WTC11 (cell line): ENCODE measurements around the gene ADCY10. TPM values are rescaled to one million over a fixed set of nuclear protein-coding genes. Genes with fewer than 3 reads are reported as not detected.

ENCODE experiments used
- ATAC-seq: fragments of 200-7000 bp; cut with Tn5 transposase; 2 replicates; pipeline ENCODE4 v1.10.0; 2021; ENCODE audit warnings: mild to moderate bottlenecking, moderate library complexity
- CTCF ChIA-PET: fragments of 300-600 bp; sonication (Branson Sonifier 250); formaldehyde crosslinking; loops from one replicate; lab custom pipeline; 2021; ENCODE audit warnings: antibody characterized with exemption; lab: Charles Lee
- POLR2A ChIA-PET: fragments of 350-600 bp; sonication (Branson Sonifier 250); formaldehyde crosslinking; loops from one replicate; lab custom pipeline; 2021; ENCODE audit warnings: antibody characterized with exemption; lab: Charles Lee
- DNase-seq: peaks from one replicate; pipeline ENCODE4 v3.0.0; 2021; ENCODE audit warnings: low spot score
- H3K27ac Mint-ChIP-seq: 2 replicates; pipeline ENCODE4 v1.8.0; 2021; ENCODE audit warnings: mixed read lengths
- H3K27me3 Mint-ChIP-seq: 2 replicates; pipeline ENCODE4 v1.8.0; 2021; ENCODE audit warnings: low read depth, mild to moderate bottlenecking, moderate library complexity, mixed read lengths
- H3K36me3 Mint-ChIP-seq: 2 replicates; pipeline ENCODE4 v1.8.0; 2021; ENCODE audit warnings: mixed read lengths
- H3K4me1 Mint-ChIP-seq: 2 replicates; pipeline ENCODE4 v1.8.0; 2022; ENCODE audit warnings: mixed read lengths
- H3K4me3 Mint-ChIP-seq: 2 replicates; pipeline ENCODE4 v1.8.0; 2021; ENCODE audit warnings: mild to moderate bottlenecking, moderate library complexity, mixed read lengths
- H3K9me3 Mint-ChIP-seq: 2 replicates; pipeline ENCODE4 v1.8.0; 2021; ENCODE audit warnings: mixed read lengths
- ETV6 ChIP-seq: sonication (generic); formaldehyde crosslinking; IDR thresholded peaks from 2 replicates; pipeline ENCODE4 v1.8.1; 2022; ENCODE audit warnings: mild to moderate bottlenecking, missing genetic modification reagents
- FOXK1 ChIP-seq: sonication (generic); formaldehyde crosslinking; IDR thresholded peaks from 2 replicates; pipeline ENCODE4 v1.8.0; 2022; ENCODE audit warnings: mild to moderate bottlenecking, moderate library complexity, missing genetic modification reagents
- GABPB1 ChIP-seq: sonication (generic); formaldehyde crosslinking; IDR thresholded peaks from 2 replicates; pipeline ENCODE4 v1.8.1; 2023; ENCODE audit warnings: mild to moderate bottlenecking, missing genetic modification reagents
- MXD4 ChIP-seq: fragments of 250-450 bp; sonication (Bioruptor Pico); IDR thresholded peaks from 2 replicates; pipeline ENCODE4 v1.8.0; 2021; ENCODE audit warnings: mild to moderate bottlenecking, moderate library complexity, borderline replicate concordance
- NFYB ChIP-seq: sonication (generic); formaldehyde crosslinking; conservative IDR thresholded peaks from 2 replicates; pipeline ENCODE4 v1.8.0; 2022; ENCODE audit warnings: low read depth, missing genetic modification reagents
- PRRX2 ChIP-seq: fragments of 250-450 bp; sonication (Bioruptor Pico); IDR thresholded peaks from 2 replicates; pipeline ENCODE4 v1.8.0; 2021; ENCODE audit warnings: mild to moderate bottlenecking
- RORB ChIP-seq: fragments of 250-450 bp; sonication (Bioruptor Pico); IDR thresholded peaks from 2 replicates; pipeline ENCODE4 v1.9.0; 2021; ENCODE audit warnings: mild to moderate bottlenecking
- SP1 ChIP-seq: sonication (generic); formaldehyde crosslinking; conservative IDR thresholded peaks from 2 replicates; pipeline ENCODE4 v1.8.1; 2022; ENCODE audit warnings: missing genetic modification reagents
- ZBTB21 ChIP-seq: sonication (generic); formaldehyde crosslinking; IDR thresholded peaks from 2 replicates; pipeline ENCODE4 v1.8.1; 2023; ENCODE audit warnings: mild to moderate bottlenecking, missing genetic modification reagents, borderline replicate concordance
- ZNF121 ChIP-seq: sonication (generic); formaldehyde crosslinking; IDR thresholded peaks from 2 replicates; pipeline ENCODE4 v1.8.0; 2023; ENCODE audit warnings: missing genetic modification reagents
- total RNA-seq: library from RNA; stranded (reverse); gene quantifications from 3 replicates; pipeline ENCODE4 v1.2.3, GENCODE V29; 2021
- TF ChIP-seq, protein P1 (sequence below): fragments of 250-450 bp; sonication (Bioruptor Pico); IDR thresholded peaks from 2 replicates; pipeline ENCODE4 v1.9.0; 2021; ENCODE audit warnings: mild to moderate bottlenecking, borderline replicate concordance
- TF ChIP-seq, protein P2 (sequence below): sonication (generic); formaldehyde crosslinking; IDR thresholded peaks from 2 replicates; pipeline ENCODE4 v1.8.1; 2022; ENCODE audit warnings: low read depth, missing genetic modification reagents, borderline replicate concordance
- TF ChIP-seq, protein P3 (sequence below): sonication (generic); formaldehyde crosslinking; IDR thresholded peaks from 2 replicates; pipeline ENCODE4 v1.8.0; 2022; ENCODE audit warnings: mild to moderate bottlenecking, missing genetic modification reagents
- TF ChIP-seq, protein P4 (sequence below): sonication (generic); formaldehyde crosslinking; IDR thresholded peaks from 2 replicates; pipeline ENCODE4 v1.8.1; 2022; ENCODE audit warnings: low read depth, mild to moderate bottlenecking, moderate library complexity, missing genetic modification reagents, borderline replicate concordance
- TF ChIP-seq, protein P5 (sequence below): sonication (generic); formaldehyde crosslinking; IDR thresholded peaks from 2 replicates; pipeline ENCODE4 v1.8.1; 2023; ENCODE audit warnings: mild to moderate bottlenecking, missing genetic modification reagents

Gene ADCY10
- total RNA-seq, 1 experiment from 2014 or later, result 0.07 TPM

DNA sequence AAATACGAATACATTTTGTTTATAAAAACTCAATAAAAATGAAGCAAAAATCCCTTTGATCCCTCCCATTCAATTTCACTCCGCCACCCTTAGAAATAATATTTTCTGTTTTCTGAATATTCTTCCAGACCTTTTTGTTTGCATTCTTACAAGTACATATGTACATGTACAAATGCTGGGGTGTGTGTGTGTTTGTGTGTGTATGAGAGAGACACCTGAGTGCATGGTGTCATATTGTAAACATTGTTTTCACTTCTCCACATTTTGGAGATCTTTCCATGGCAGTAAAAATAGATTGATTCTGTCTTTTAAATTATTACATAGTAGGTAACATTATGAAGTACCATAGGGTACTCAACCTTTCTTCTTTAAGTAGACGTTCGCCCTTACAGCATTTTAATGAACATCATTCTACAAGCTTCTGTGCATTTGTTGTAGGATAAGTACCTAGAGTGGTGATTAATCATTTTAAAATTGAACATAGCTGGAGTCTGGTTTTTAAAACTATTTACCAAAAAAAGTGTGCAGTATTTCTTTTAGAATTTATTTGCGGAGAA is 24.2 kb upstream of the ADCY10 start (continued):
- TF ChIP-seq, protein P1, sequence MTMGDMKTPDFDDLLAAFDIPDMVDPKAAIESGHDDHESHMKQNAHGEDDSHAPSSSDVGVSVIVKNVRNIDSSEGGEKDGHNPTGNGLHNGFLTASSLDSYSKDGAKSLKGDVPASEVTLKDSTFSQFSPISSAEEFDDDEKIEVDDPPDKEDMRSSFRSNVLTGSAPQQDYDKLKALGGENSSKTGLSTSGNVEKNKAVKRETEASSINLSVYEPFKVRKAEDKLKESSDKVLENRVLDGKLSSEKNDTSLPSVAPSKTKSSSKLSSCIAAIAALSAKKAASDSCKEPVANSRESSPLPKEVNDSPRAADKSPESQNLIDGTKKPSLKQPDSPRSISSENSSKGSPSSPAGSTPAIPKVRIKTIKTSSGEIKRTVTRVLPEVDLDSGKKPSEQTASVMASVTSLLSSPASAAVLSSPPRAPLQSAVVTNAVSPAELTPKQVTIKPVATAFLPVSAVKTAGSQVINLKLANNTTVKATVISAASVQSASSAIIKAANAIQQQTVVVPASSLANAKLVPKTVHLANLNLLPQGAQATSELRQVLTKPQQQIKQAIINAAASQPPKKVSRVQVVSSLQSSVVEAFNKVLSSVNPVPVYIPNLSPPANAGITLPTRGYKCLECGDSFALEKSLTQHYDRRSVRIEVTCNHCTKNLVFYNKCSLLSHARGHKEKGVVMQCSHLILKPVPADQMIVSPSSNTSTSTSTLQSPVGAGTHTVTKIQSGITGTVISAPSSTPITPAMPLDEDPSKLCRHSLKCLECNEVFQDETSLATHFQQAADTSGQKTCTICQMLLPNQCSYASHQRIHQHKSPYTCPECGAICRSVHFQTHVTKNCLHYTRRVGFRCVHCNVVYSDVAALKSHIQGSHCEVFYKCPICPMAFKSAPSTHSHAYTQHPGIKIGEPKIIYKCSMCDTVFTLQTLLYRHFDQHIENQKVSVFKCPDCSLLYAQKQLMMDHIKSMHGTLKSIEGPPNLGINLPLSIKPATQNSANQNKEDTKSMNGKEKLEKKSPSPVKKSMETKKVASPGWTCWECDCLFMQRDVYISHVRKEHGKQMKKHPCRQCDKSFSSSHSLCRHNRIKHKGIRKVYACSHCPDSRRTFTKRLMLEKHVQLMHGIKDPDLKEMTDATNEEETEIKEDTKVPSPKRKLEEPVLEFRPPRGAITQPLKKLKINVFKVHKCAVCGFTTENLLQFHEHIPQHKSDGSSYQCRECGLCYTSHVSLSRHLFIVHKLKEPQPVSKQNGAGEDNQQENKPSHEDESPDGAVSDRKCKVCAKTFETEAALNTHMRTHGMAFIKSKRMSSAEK (CRISPR knock-in tag), result no peak
- TF ChIP-seq, protein P2, sequence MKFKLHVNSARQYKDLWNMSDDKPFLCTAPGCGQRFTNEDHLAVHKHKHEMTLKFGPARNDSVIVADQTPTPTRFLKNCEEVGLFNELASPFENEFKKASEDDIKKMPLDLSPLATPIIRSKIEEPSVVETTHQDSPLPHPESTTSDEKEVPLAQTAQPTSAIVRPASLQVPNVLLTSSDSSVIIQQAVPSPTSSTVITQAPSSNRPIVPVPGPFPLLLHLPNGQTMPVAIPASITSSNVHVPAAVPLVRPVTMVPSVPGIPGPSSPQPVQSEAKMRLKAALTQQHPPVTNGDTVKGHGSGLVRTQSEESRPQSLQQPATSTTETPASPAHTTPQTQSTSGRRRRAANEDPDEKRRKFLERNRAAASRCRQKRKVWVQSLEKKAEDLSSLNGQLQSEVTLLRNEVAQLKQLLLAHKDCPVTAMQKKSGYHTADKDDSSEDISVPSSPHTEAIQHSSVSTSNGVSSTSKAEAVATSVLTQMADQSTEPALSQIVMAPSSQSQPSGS (CRISPR knock-in tag), result no peak

DNA sequence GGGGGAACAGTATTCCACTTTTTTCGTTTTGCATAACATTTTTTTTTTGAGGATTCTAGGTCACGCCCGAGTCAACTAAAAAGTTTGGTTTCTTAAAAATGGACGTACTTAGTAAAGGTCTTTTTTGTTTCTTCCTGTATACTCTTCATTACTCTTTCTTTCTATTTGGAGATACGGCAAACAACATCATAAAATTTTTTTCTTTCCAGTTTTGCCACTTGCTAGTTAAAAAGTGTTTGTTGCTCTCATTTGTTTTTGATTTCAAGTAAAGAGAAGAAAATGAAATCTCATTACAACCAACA is 23.7 kb upstream of the ADCY10 start:
- ChIA-PET CTCF (interaction anchor here (3.1 kb wide), 1 partner anchor 145 kb away, joined by 10 read pairs; no protein-coding TSS in a partner anchor), POLR2A (interaction anchor here (0.7 to 0.9 kb wide), 2 partner anchors 10 to 145 kb away, joined by 3 to 4 read pairs; no protein-coding TSS in a partner anchor)

DNA sequence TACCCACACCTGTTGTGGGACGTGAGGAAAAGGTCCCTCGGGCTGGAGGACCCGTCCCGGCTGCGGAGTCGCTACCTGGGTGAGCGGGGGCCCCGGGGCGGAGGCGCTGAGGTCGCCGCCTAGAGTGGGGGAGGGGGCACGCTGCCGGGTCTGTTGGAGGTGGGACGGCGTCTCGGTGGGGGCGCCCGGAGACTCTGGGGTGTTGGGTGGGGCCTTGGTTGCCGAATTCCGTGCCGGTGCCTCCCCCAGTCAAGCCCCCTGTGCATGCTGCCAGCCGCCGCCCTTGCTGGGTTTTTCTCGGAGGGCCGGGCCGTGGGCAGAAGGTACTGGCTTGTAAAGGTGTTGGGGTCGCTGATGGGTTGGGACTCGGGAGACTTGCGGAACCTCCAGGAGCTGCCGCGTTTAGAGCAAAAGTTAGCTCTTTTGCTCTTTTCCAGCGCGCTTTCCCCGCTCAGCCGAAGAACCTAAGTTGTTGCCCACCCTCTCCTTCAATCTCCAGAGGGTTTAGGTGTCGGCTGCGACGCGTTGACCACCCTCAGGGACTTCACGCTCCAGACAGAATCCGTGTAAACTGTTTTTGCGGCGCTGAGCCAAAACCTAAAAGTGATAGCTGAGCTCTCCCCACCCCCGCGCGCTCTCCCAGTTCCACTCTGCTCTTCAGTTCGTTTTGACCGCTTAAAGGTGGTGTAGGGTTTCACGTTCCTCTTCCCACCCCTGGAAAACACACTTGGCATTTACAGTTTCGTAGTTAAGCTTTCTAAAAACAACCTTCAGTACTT is 23.2 kb upstream of the ADCY10 start, which contains the start of gene MPC2:
TSS of gene MPC2 (minus strand) at position 143 of the 779 bp plus-strand sequence. CDS start 1,231 bp downstream, outside the sequence.
- TF ChIP-seq, protein P3, sequence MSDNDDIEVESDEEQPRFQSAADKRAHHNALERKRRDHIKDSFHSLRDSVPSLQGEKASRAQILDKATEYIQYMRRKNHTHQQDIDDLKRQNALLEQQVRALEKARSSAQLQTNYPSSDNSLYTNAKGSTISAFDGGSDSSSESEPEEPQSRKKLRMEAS (CRISPR knock-in tag), result peak; percentile 35; the same call in 1 of the 2 replicates
- TF ChIP-seq, protein P4, sequence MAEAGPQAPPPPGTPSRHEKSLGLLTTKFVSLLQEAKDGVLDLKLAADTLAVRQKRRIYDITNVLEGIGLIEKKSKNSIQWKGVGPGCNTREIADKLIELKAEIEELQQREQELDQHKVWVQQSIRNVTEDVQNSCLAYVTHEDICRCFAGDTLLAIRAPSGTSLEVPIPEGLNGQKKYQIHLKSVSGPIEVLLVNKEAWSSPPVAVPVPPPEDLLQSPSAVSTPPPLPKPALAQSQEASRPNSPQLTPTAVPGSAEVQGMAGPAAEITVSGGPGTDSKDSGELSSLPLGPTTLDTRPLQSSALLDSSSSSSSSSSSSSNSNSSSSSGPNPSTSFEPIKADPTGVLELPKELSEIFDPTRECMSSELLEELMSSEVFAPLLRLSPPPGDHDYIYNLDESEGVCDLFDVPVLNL, result no peak
- H3K27me3 Mint-ChIP-seq, result no peaks in the 10 kb centered on the region
- ChIA-PET POLR2A (interaction anchor here (0.7 to 1.9 kb wide), 4 partner anchors 9 to 145 kb away, joined by 3 to 6 read pairs (median 4); no protein-coding TSS in a partner anchor), CTCF (interaction anchor here (0.8 to 3.1 kb wide), 3 partner anchors 32 to 145 kb away, joined by 3 to 10 read pairs (median 4); no protein-coding TSS in a partner anchor)
- H3K4me3 Mint-ChIP-seq, result peak within 1 kb of the TSS; percentile 92
- H3K4me1 Mint-ChIP-seq, result peaks cover 29% of the 10 kb centered on the region
- peak within 1 kb of the TSS; percentile 100 for H3K27ac Mint-ChIP-seq
- no peaks in the 10 kb centered on the region for H3K36me3 Mint-ChIP-seq
- ATAC-seq (peak; percentile 4), DNase-seq (peak; percentile 70)
- H3K9me3 Mint-ChIP-seq, result no peaks in the 10 kb centered on the region

More for the DNA sequence above, 23.7 kb upstream of the ADCY10 start:
- TF ChIP-seq ZBTB21 (CRISPR knock-in tag), result no peak
- no peak for TF ChIP-seq FOXK1 (CRISPR knock-in tag)
- H3K36me3 Mint-ChIP-seq, result peaks cover 4% of the 10 kb centered on the region
- DNase-seq (no peak), ATAC-seq (no peak)
- peak overlapping the region; percentile 92 for H3K4me3 Mint-ChIP-seq
- H3K27me3 Mint-ChIP-seq, result no peaks in the 10 kb centered on the region
- peak overlapping the region; percentile 99 for H3K27ac Mint-ChIP-seq
- no peaks in the 10 kb centered on the region for H3K9me3 Mint-ChIP-seq
- peaks cover 29% of the 10 kb centered on the region for H3K4me1 Mint-ChIP-seq

DNA sequence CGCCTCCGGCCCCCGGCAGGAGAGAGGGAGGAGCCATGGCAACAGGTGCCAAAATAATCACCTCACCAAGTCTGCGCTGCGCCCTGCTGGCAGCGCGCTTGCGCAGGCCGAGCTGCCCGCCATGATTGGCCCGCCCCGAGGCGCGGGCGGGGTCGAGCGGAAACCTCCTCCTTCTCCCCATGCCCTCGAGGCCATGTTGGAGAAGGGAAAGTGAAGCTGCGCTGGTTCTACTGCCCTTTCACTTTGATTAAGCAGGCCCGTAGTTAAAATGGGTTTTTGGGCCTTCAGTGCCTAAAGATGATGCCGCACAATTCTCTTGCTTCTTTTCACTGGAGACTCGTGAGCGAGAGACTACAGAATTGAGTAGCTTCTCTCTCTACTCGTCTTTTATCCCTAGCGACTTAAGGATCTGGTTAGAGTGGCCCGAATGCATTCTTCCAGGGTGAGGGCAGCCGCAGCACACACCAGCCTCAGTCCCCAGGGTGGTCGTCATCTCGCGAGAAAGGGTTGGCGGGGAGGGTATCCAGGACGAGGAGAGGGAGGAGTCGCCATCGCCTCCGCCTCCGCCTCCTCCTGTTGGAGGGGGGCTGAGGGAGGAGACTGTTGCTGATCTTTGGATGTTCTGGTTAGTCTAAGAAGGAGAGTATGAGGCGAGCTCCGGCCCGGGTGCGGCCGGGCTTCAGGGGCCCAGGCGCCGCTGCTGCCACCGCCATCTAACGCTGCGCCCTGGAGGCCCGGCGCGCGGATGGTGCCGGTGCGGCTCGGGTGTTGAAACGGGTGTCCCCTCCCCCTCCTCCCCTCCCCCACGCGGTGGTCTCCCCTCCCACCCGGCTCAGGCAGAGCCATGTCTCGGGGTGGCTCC is 22.4 kb upstream of the ADCY10 start, which contains the start of gene DCAF6:
TSS of gene DCAF6 (plus strand) at position 616 of the 862 bp plus-strand sequence. CDS start at position 845, 229 bp downstream.
- H3K27me3 Mint-ChIP-seq, result no peaks in the 10 kb centered on the region
- CTCF ChIA-PET, result interaction anchor here (0.8 to 3.2 kb wide), 6 partner anchors 31 to 223 kb away, joined by 3 to 13 read pairs (median 4); no protein-coding TSS in a partner anchor
- POLR2A ChIA-PET, result interaction anchor here (0.6 to 2.1 kb wide), 8 partner anchors 10 to 197 kb away, joined by 3 to 14 read pairs (median 5); partner anchors contain the start of gene ADCY10
- DNase-seq (peak; percentile 96), ATAC-seq (peak; percentile 87)
- H3K4me3 Mint-ChIP-seq, result peak within 1 kb of the TSS; percentile 92
- peaks cover 21% of the 10 kb centered on the region for H3K4me1 Mint-ChIP-seq
- H3K36me3 Mint-ChIP-seq, result no peaks in the 10 kb centered on the region
- no peaks in the 10 kb centered on the region for H3K9me3 Mint-ChIP-seq
- peak within 1 kb of the TSS; percentile 100 for H3K27ac Mint-ChIP-seq
- TF ChIP-seq SP1 (CRISPR knock-in tag) (peak; percentile 89), PRRX2 (CRISPR knock-in tag) (no peak), ETV6 (CRISPR knock-in tag) (peak; percentile 55; the same call in 1 of the 2 replicates), RORB (CRISPR knock-in tag) (no peak), ZNF121 (CRISPR knock-in tag) (peak; percentile 88), NFYB (CRISPR knock-in tag) (peak; percentile 36; the same call in 1 of the 2 replicates), MXD4 (CRISPR knock-in tag) (no peak), FOXK1 (CRISPR knock-in tag) (peak; percentile 85), GABPB1 (CRISPR knock-in tag) (peak; percentile 32; the same call in 1 of the 2 replicates)
- TF ChIP-seq, protein P5, sequence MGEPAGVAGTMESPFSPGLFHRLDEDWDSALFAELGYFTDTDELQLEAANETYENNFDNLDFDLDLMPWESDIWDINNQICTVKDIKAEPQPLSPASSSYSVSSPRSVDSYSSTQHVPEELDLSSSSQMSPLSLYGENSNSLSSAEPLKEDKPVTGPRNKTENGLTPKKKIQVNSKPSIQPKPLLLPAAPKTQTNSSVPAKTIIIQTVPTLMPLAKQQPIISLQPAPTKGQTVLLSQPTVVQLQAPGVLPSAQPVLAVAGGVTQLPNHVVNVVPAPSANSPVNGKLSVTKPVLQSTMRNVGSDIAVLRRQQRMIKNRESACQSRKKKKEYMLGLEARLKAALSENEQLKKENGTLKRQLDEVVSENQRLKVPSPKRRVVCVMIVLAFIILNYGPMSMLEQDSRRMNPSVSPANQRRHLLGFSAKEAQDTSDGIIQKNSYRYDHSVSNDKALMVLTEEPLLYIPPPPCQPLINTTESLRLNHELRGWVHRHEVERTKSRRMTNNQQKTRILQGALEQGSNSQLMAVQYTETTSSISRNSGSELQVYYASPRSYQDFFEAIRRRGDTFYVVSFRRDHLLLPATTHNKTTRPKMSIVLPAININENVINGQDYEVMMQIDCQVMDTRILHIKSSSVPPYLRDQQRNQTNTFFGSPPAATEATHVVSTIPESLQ (CRISPR knock-in tag), result no peak
- TF ChIP-seq, protein P3 (CRISPR knock-in tag), result peak; percentile 54; the same call in 1 of the 2 replicates
